Measurements from ENCODE around the gene DCTD.

The DCTD gene

DNA sequence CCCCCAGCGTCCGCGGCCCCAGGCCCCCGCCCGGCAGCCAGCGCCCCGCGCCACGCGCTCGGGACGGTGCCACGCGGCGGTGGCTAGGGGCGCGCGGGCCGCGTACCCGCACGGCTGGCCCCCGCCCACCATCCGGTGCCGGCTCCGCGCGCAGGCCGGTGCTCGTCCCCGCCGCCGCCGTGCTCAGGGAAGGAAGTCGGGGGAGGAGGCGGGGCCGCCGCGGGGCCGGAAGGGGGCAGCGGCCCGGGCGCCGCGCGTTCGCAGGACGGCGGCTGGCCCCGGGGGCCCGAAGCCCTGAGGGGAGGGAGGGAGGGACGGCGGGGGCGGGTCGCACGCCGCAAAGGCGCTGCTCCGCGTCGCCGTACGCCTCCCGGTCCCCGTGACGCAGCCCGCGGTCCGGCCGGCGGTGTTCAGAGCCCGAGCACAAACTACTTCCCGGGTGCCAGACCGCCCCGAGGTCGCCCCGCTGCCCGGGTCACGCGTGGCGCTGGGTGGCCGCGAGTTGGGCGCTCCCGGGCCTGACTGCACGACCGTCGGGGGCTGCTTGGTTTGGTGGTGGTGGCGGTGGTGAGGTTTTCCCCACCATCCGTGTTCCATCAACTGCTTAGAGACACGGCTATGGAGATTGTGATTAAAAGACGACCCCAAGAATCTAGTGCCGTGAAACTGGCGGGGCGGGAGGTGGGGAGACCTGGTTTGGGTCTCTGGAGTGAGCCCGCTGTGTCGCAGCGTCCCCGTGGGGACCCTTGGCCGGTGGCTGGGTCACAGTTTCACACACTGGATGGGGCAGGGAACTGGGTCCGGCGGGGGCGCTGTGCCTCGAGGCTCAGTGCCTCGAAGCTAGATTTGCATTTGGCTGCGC is at the start of gene DCTD:
DCTD (minus strand) TSS at position 205 of the 862 bp plus-strand sequence. CDS start 1,818 bp downstream, outside the sequence.
- no peak for DNase-seq

DNA sequence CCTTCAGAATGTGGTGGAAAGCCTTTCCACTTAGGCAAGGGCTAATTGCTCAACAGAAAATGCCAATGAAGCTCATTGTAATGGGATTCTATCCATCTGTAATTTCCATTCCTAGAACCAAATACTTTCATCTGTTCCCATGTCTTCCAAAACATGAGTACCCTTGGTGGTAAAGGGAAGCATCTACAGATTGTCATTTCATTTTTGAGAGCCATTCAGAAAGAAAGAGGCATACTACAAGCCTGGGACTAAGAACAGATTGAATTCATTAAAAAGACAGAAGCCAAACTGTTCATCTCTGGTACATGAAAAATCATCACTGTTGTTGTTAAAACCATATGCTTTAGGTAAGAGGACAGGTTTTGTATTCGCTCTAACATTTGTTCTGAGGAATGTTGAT is 43.6 kb upstream of the DCTD start:
- DNase-seq: no peak

DNA sequence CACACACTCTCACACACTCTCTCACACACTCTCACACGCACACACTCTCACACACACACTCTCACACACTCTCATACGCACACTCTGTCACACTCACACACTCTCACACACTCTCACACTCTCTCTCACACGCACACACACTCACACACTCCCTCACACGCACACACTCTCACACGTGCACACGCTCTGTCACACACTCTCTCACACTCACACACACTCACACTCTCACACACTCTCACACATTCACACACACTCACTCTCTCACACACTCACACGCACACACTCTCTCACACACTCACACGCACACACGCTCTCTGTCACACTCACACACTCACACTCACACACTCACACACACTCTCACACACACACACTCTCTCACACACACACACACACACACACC is 43.0 kb upstream of the DCTD start:
- DNase-seq: no peak

DNA sequence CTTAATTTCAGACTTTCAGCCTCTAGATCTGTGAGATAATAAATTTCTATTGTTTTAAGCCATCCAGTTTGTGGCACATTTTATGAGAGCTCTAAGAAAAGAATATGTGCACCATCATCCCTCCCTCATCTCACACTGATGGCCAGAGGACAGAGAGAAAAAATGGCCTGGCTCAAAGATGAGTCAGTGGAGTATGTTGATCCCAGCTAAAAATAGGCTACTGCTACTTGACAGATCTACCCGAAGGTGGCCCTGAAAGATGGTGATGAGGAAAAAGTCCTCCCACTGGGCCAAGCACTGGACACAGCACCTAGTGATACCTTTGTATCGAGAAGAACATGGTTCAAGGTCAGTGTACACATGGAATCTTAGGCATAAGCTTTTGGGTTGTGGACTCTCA is 38.2 kb upstream of the DCTD start:
- DNase-seq: no peak

DNA sequence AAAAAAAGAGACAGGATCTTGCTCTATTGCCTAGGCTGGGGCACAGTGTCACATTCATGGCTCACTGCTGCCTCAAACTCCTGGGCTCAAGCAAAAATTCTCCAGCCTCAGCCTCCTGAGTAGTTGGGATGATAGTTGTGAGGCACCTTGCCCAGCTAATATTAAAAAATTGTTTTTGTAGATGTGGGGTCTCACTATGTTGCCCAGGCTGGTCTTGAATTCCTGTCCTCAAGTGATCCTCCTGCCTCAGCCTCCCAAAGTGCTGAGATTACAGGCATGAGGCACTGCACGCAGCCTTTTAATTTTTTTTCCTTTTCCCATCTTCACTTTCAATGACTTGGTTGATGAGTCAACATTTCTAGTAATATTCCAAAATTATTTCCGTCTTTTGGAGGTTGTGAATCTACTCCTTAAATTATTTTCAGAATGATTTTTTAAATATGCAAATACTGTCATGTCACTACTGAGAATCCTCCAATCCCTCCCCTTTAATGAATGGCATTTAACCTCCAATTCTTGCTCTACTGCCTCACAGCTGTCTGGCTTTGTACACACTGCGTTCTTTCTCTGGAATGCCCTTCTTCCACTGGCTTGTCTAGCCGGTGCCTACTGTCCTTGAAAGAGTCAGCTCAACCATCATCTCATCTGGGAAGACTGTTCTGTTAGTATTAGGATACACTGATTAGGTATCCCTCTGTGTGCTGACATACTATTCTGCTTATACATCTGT is 27.5 kb upstream of the DCTD start:
- no peak for DNase-seq

DNA sequence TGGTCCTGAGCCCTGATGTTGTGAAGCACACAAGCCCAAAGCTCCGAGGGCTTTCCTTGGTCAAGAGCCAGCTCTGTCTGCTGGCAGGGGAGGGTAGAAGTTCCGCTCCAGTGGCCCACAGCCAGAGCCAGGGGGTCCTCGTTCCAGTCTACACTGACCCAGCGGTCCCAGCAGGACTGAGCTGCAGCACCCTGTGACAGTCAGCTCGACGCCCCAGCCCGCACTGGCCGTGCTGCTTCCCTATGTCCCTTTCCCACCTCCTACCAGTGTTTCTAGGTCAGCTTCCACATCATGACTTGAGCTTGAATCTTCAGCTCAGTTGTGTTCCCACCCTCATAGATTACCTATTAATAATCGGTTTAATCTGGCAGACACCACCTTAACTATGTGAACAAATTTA is 22.5 kb upstream of the DCTD start:
- DNase-seq: no peak

DNA sequence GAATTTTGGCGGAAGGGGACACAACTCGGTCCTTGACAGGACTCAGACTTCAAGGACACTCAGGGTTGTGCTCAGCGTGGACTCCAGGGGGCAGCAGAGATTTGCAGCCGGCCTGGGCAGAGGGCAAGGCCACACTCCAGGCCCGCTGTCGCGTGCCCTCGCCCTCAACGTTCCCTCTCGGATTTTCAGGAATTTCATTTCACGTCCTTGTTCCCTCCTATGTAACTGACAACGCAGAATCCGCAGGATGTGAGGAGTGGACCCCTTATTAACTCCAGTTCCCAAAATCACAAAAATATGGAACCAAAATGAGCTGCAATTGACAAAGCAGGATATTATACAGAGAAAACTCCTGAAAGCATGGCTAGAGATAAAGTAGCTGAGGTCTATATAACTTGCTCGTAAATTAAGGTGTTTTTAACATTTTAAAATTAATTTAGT is 21.0 kb upstream of the DCTD start:
- no peak for DNase-seq

DNA sequence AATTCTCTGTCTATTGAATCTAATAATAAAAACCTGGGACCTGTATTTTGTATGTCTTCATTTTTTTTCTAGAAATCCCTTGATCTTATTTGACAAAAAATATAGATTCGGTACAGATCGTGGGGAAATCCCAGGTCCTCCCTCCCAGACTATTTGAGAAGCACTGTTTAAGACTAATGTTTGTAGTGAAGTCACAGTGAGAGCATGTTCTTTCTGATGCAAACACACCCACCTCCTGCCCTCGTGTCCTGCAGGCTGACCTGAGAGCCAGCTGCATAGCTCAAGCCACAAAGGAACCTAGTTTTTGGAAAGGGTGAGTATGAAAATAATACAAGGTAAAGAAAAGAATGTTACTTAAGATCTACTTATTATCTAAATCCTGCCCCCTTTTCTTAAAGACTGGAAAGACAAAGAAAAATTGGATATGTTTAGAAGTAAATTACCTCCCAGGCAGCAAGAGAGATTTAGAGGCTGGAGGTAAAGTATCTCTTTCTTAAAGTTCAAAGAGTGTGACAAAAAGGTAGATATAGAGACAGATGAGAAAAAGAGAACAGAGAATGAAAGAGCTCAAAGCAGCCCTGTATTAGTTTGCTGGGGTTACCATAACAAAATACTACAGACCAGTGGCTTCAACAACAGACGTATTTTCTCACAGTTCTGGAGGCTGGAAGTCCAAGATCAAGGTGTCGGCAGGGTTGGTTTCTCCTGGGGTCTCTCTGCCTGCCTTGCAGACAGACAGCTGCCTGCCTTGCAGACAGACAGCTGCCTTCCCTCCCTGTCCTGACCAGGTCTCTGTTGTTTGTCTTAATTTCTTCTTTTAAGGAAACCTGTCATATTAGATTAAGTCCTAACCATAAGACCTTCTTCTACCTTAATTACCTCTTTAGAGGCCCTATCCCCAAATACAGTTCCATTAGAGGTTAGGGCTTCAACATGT is 20.4 kb upstream of the DCTD start:
- DNase-seq: no peak

DNA sequence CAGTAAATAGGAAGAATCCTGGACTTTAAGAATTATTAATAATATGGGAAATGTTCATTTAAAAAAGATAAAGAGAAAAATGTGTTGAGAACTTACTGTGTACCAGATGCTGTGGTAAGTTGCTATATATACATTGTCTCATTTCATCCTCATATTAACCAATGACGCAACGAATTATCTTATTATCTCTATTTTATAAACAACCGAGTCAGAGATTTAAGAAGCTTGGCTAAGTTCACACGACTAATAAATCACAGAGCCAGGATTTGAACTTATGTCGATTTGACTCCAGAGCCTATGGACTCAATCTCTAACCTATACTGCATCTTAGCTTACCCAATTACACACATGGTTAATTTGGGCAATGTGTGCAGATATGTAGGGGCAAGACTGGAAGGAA is 15.5 kb upstream of the DCTD start:
- DNase-seq: no peak

DNA sequence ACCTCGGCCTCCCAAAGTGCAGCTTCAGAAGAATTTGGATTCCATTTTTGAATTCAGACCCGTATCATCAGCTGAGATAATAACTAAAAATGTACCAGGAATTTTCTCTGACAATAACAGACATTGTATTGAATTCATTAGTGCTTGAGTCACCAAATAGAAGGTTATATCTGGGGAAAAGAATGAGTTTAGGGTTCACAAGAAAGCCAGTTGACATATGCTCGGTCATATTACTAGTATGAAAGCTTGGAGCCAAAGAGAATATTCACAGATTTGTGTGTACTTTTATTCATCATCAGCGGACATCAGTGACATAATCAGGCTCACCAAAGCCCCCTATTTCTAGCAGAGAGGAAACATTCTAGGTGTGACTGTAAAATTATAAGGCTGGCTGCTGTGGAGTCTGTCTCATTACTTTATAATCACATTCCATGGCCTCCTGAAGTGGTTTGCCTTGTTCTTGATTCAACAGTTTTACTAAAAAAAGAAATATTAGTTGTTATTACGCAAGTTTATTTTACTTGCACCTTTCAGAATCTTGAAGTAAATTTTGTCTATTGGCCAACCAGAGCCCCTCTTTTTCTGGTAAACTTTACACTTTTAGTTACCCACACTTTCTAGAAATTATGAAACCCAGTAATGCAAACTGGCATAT is 14.6 kb upstream of the DCTD start:
- DNase-seq: no peak

DNA sequence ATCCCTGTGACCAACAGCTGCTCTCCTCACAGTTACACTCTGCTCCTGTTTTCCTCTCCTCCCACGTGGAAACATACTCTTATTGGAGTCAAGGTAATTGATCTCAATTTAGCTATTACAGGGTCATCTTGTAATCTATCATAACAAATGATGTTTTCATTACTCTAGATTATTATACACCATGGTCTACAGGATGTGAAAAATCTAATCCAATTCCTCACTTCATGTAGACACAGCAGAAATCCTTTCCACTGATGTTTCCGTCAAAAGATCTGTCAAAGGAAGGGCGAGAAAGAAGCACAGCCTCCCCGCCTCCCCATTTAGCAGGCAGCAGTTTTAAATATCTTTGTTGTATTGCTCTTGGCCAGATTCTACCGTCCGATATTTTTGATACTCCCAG is 13.7 kb upstream of the DCTD start:
- no peak for DNase-seq

DNA sequence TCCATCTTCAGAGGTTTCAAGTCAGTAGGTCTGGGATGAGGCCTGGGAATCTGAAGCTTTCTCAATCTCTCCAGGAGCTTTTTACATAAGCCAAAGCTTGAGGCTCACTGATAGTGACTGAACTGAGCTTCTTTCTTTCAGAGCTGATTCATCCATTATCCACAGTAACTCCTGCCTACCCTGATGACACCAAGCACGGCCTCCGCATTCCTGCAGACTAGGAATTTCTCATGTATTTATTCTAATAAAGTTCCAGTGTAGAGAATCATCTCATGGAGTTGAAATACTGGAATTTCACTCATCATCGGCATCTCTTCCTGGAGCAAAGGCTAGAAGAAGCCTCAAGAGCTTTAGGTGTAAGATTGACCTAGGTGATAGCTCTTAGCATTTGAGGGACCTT is 12.1 kb upstream of the DCTD start:
- no peak for DNase-seq

DNA sequence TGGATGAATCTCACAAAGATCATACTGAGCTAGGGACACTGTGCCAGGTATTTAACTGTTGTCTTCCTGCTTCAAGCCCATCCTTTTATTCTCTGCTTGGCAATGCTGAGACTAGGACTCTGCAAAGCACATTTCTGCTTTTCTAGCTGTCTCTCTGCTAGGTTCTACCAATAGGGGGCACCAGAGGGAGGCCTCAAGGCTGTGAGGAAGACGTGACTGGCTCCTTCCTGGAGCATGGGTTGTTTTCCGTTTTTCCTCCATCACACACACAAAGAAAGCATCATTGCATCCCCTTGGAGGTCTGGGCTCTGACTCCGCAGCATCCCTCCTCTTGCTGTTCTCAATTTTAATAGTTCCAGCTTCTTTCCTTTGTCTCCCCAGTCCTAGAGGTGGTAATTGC is 10.9 kb upstream of the DCTD start:
- DNase-seq: no peak

DNA sequence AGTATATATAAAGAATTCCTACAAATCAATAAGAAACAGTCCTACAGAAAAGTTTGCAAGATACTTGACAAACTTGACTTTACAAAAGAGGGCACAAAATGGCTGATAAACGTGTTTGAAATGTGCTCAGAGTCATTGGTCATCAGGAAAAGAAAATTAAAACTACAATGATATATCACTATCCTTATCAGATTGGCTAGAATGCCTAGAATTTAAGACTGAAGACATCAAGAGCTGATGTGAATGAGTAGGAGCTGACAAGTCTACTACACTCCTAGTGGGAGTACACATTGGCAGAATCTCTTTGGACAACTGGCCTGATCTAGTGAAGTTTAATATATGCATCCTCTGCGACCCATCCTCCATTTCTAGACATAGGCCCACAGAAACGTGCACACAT is 10.3 kb upstream of the DCTD start:
- no peak for DNase-seq

DNA sequence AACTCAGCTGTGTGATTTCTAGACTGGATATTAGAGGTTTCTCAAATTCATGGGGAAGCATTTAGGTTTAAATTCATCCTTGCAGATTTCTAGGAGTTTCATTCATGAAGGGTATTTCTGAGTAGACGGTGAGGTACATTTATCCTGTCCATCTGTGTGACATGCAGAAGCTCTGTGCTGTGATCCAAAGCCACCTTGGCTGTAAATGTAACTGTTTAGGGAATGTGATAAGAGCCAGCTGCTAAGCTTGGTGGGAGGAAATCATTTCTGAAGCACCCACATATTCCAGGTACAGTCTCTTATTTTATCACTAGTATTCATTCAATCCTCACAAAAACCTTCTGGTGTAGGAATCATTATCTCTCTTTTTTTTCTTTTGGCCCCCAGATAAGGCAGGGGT is 8.7 kb upstream of the DCTD start:
- DNase-seq: no peak

DNA sequence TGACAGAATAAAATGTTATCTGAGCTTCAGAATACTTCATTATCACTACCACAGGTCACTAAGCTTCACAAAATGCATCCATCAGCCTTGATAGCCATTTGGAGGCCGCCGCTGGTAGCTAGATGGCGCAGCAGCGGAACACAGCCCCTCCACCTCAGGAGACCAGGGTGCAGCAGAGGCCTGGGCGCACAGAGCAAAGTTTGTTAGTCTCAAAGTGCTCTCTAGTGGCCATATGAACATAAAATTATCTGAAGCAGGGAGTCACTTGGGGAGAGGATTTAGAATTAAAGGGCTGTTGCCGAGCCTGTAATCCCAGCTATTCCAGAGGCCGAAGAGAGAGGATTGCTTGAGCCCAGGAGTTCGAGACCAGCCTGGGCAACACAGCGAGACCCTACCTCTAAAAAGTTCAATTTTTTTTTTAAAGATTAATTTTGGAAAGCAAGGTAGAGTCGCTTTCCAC is 8.1 kb upstream of the DCTD start:
- DNase-seq: peak; percentile 64

DNA sequence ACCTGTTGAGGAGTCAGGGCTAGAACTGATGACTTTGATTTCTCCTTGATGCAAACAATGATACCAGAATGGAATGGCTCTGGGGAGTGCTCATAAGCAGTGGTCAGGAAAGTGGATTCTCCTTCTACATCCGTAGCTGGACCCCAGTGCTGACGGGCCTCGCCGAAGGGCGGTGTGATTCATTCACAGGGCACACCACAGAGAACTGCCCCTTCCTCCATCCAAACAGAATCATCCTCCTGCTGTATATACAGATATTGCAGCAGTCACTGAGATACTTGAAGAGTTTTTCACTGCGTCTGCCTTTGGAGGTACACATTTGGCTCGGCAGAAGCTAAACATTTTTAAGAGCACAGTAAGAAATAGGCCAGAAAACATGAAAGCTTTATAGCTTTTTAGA is 7.3 kb upstream of the DCTD start:
- no peak for DNase-seq

DNA sequence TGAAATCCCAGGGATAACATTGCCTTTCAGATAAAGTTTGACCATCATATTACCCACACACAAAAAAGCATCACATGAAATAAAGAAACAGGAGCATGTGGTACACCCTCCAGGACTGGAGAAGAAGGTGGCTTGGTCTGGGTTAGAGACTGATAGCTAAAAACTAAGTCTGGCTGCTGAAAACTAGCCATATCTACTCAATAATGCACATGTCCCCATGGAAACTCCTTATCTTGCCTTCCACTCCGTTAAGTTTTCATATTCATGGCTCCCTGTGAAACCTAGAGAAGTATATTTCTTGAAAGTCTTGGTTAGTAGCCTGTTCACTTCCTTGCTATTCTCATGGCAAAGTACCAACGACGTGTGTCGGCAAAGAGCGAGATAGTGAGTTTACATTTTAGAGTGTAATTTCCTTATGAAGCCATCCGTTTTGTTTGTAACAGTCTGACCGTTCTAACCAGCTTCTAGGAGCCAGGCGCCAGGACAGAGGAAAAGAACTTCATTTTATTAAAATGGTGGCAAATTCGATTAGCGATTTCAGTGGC is 6.7 kb upstream of the DCTD start:
- DNase-seq: no peak

DNA sequence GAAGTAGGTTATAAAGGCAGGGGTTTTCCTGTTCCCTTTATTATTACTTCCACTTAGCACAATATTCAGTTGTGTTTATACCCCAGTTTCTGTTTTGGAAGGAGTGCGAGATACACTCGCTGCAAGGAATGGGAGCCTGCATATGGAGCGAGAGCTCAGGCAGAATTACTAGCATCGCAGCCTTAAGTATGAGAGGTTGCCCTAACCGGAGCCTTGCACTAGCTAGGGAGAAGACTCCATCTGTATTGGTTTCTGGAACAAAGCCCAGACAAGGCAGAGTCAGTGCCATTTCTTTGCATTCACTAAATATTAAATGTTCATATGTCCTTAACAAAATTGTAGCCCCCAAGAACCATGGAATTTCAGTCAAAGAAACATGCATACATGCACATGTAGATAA is 6.2 kb upstream of the DCTD start:
- no peak for DNase-seq

DNA sequence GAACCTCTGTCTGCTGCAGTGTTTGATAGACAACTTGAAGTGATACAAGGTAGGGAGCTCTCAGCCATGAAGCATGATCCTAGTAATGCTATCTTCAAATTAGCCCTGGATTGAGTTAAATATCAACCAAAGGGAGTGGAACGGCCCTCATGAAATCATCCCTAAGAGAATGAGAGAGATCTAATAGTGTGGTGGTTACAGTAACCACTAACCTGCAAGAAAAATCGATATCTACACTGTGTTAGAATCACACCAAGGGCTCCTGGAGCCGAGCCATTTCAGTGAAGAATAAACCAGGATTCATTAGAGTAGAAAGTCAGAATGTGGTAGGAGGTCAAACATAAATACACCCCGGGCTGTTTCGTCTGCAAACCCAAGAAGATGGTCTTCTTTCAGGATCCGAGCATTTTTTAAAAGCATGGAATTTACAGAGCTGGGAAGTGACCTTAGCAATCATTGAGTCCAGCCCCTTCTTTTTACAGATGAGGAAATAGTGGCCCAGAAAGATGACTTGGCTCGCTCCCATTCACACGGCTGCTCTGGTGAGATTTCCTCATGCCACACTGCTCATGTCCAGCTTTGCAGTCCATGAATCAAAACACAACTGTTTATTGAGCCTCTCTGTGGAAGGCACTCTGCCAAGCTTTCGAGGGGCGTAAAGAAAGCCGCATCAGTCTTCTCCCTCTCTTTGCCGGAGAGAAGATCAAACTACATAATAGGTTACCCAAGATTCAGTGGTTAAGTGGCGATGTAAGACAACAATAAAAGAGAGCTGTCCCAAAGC is 5.5 kb upstream of the DCTD start:
- no peak for DNase-seq

DNA sequence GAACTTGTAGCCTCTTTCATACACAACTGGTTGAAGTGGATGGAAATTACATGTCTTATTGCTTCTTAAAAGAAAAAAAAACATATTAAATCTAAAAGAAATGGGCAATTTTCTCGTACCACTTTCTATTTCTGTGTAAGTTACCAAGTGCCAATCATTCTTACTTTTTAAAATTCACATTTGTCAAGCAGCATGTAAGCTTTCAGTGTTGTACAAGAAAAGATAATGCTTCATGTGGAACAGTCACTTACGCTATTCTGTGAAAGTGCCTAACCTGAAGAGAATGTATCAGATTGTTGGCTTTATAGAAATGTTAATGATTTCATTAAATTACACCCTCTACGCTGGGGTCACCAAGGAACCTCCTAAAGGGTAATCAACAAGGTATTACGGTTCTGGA is 4.4 kb upstream of the DCTD start:
- no peak for DNase-seq

DNA sequence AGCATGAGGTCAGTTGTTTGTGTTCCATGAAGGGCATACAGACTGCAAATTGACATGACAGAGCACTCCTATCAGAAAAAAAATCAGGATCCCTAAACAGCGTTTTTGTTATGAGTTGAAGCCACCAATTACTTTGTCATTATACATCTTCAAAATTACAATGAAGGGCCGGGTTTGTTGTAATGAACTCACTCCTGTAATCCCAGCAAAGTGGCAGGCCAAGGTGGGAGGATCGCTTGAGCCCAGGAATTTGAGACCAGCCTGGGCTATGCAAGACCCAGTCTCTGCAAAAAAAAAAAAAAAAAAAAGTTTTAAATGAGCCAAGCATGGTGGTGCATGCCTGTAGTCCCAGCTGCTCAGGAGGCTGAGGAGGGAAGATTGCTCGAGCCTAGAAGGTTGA is 3.5 kb upstream of the DCTD start:
- no peak for DNase-seq
